Upper lobe of left lung (tissue), 6 donors: Measurements from ENCODE around the gene NINJ1. TPM values are rescaled to one million over a fixed set of nuclear protein-coding genes. Genes with fewer than 3 reads are reported as not detected.

ENCODE experiments used
- ATAC-seq, 2 donors: fragments of 200-7000 bp; cut with Tn5 transposase; one replicate each; pipeline ENCODE4 v1.9.1; 2022; ENCODE audit warnings: mild to moderate bottlenecking in 2 of 2, moderate library complexity in 2 of 2; ENCODE audit not compliant: low FRiP score in 2 of 2
- DNase-seq, 2 donors: peaks; one replicate each; pipeline ENCODE4 v3.0.0-alpha.2; 2019 to 2020
- H3K27ac ChIP-seq, 4 donors: fragments of 200-600 bp; sonication (generic); one replicate each; pipeline ENCODE4 v1.5.1; 2016 to 2019
- H3K27me3 ChIP-seq, 4 donors: fragments of 200-600 bp; sonication (generic); one replicate each; pipeline ENCODE4 v1.5.1; 2017 to 2019
- H3K36me3 ChIP-seq, 4 donors: fragments of 200-600 bp; sonication (generic); one replicate each; pipeline ENCODE4 v1.5.1; 2016 to 2019
- H3K4me1 ChIP-seq, 4 donors: fragments of 200-600 bp; sonication (generic); one replicate each; pipeline ENCODE4 v1.5.1; 2018 to 2019
- H3K4me3 ChIP-seq, 4 donors: fragments of 200-600 bp; sonication (generic); one replicate each; pipeline ENCODE4 v1.5.1; 2017 to 2019; ENCODE audit warnings: mild to moderate bottlenecking in 2 of 4, moderate library complexity in 1 of 4
- H3K9me3 ChIP-seq, 4 donors: fragments of 200-600 bp; sonication (generic); one replicate each; pipeline ENCODE4 v1.5.1; 2018 to 2019
- CTCF ChIP-seq, 6 experiments: fragments of 450-650 bp in 4 of 6; fragments of 200-600 bp in 2 of 6; sonication (generic) in 2 of 6; IDR thresholded peaks; one replicate each; pipeline ENCODE4 v1.5.1; 2016 to 2019; ENCODE audit warnings: antibody characterized with exemption in 6 of 6
- EP300 ChIP-seq, 4 donors: sonication (generic); formaldehyde crosslinking; IDR thresholded peaks; one replicate each; pipeline ENCODE4 v1.5.1; 2017; ENCODE audit warnings: antibody characterized with exemption in 4 of 4, control low read depth in 2 of 4
- POLR2A ChIP-seq, 4 donors: fragments of 450-650 bp; IDR thresholded peaks; one replicate each; pipeline ENCODE4 v1.5.1; 2016 to 2017; ENCODE audit warnings: antibody characterized with exemption in 4 of 4, mild to moderate bottlenecking in 2 of 4
- POLR2AphosphoS5 ChIP-seq, 2 donors: sonication (generic); formaldehyde crosslinking; IDR thresholded peaks; one replicate each; pipeline ENCODE4 v1.5.1; 2017; ENCODE audit warnings: antibody characterized with exemption in 2 of 2
- WGBS, 2 donors: methylation state at CpG; one replicate each; pipeline ENCODE4 v1.1.5; 2017 to 2018; 5-methylcytosine and 5-hydroxymethylcytosine counted together
- total RNA-seq, 6 donors: library from RNA; depleted of rRNA in 4 of 6; stranded (reverse); fragments of >200 nt in 4 of 6; gene quantifications; one replicate each; pipeline versions ENCODE4 v1.1.0 to v1.2.1, GENCODE V29; 2016 to 2021
- donor health status: DM: no; HTN: no; CAD: no; lungs with moderate emphysema.
- donor health status: DM: no; HTN: yes; CAD: no; lungs with severe emphysema.

Gene NINJ1
- total RNA-seq, 6 donors from 2014 or later = 35.6 to 83.9 (median 56.8) TPM

- WGBS, 2 donors = 94 to 95% methylated on average over 14 of the region's 14 CpGs
- DNase-seq (no peak), ATAC-seq (no peak)
- peaks cover 38 to 46% (median 41%) of the 10 kb centered on the region in 4 donors for H3K4me1 ChIP-seq
- no peak overlapping the region for H3K27ac ChIP-seq
- no peak for TF ChIP-seq POLR2A (IDR thresholded peaks at IDR 0.05)
- no peak for TF ChIP-seq POLR2AphosphoS5 (IDR thresholded peaks at IDR 0.05)
- no peak for TF ChIP-seq CTCF (IDR thresholded peaks at IDR 0.05)
- no peak for TF ChIP-seq EP300 (IDR thresholded peaks at IDR 0.05)
- H3K27me3 ChIP-seq = no peaks in the 10 kb centered on the region
- H3K9me3 ChIP-seq = no peaks in the 10 kb centered on the region
- H3K36me3 ChIP-seq = peaks cover 11 to 54% (median 43%) of the 10 kb centered on the region in 4 donors
- H3K4me3 ChIP-seq = no peak overlapping the region
These were observed 11.3 kb downstream of the NINJ1 start for GRCh38 chr9:93122721-93123221.

- peaks cover 27 to 37% (median 31%) of the 10 kb centered on the region in 4 donors for H3K4me1 ChIP-seq
These were observed 12.5 kb downstream of the NINJ1 start for GRCh38 chr9:93121316-93122241.

GRCh38 chr9:93120846-93121315, 13.2 kb downstream of the NINJ1 start:
- Histone ChIP-seq H3K36me3 (peaks cover 11 to 50% (median 41%) of the 10 kb centered on the region in 4 donors), H3K4me1 (peaks cover 29 to 37% (median 32%) of the 10 kb centered on the region in 4 donors), H3K9me3 (no peaks in the 10 kb centered on the region), H3K27ac (peak overlapping the region; percentile 74 to 88 (median 86)), H3K27me3 (no peaks in the 10 kb centered on the region), H3K4me3 (no peak overlapping the region)
- WGBS, 2 donors = 90 to 94% methylated on average over 4 to 10 of the region's 11 CpGs
- DNase-seq (peak in 1 of 2 donors; percentile 19), ATAC-seq (no peak)
- TF ChIP-seq EP300 (IDR thresholded peaks at IDR 0.05) (no peak), POLR2AphosphoS5 (IDR thresholded peaks at IDR 0.05) (no peak), CTCF (IDR thresholded peaks at IDR 0.05) (no peak), POLR2A (IDR thresholded peaks at IDR 0.05) (no peak)

More at GRCh38 chr9:93121316-93122241, 12.5 kb downstream of the NINJ1 start:
- Histone ChIP-seq H3K4me3 (no peak overlapping the region), H3K9me3 (no peaks in the 10 kb centered on the region), H3K27ac (peak overlapping the region; percentile 1 to 88 (median 86)), H3K27me3 (no peaks in the 10 kb centered on the region), H3K36me3 (peaks cover 11 to 54% (median 43%) of the 10 kb centered on the region in 4 donors)
- ATAC-seq = no peak
- no peak for TF ChIP-seq POLR2A (IDR thresholded peaks at IDR 0.05)
- TF ChIP-seq CTCF (IDR thresholded peaks at IDR 0.05) = no peak
- TF ChIP-seq EP300 (IDR thresholded peaks at IDR 0.05) = no peak
- no peak for TF ChIP-seq POLR2AphosphoS5 (IDR thresholded peaks at IDR 0.05)
- DNase-seq = no peak
- whole genome bisulfite sequencing, 2 donors = 87 to 93% methylated on average over 8 to 15 of the region's 20 CpGs

- H3K4me3 ChIP-seq = no peak overlapping the region
- no peaks in the 10 kb centered on the region for H3K27me3 ChIP-seq
- DNase-seq (peak; percentile 95 to 99), ATAC-seq (peak; percentile 92)
- WGBS, 2 donors = 36 to 60% methylated on average over 16 to 21 of the region's 23 CpGs
- H3K4me1 ChIP-seq = peaks cover 30 to 38% (median 34%) of the 10 kb centered on the region in 4 donors
- peak; percentile 46 to 87 (median 82) for TF ChIP-seq CTCF (IDR thresholded peaks at IDR 0.05)
- TF ChIP-seq EP300 (IDR thresholded peaks at IDR 0.05) = peak in 1 of 4 donors; percentile 90
- TF ChIP-seq POLR2AphosphoS5 (IDR thresholded peaks at IDR 0.05) = peak; percentile 93 to 95
- peak in 1 of 4 donors; percentile 52 for TF ChIP-seq POLR2A (IDR thresholded peaks at IDR 0.05)
- H3K36me3 ChIP-seq = peaks cover 11 to 43% (median 39%) of the 10 kb centered on the region in 4 donors
- peak overlapping the region; percentile 74 to 88 (median 86) for H3K27ac ChIP-seq
- no peaks in the 10 kb centered on the region for H3K9me3 ChIP-seq
These were observed 13.9 kb downstream of the NINJ1 start for GRCh38 chr9:93119953-93120845.
